ENCODE results near the gene RAD51B. TPM values are rescaled to one million over a fixed set of nuclear protein-coding genes. Genes with fewer than 3 reads are reported as not detected.

The RAD51B gene
- polyA plus RNA-seq, 1 experiment, result 6.6 TPM

- Histone ChIP-seq H3K9me3 (ENCODE audit: control insufficient read depth, insufficient read depth, low read length) (no peaks in the 10 kb centered on the region), H3K27ac (ENCODE audit: low read depth, low read length) (no peak overlapping the region), H3K4me3 (ENCODE audit: low read depth, low read length) (no peak overlapping the region), H3K27me3 (ENCODE audit: control insufficient read depth, insufficient read depth, low read length) (no peaks in the 10 kb centered on the region)
- no peak for DNase-seq (ENCODE audit: low read depth, low spot score)
- POLR2A ChIA-PET, result no interaction called here
- TF ChIP-seq CTCF (IDR thresholded peaks at IDR 0.05; ENCODE audit: low read depth, low read length), result no peak
- CTCF ChIA-PET, result no interaction called here
Measured at GRCh38 chr14:68708343-68708742, 888.8 kb downstream of the RAD51B start.

DNA sequence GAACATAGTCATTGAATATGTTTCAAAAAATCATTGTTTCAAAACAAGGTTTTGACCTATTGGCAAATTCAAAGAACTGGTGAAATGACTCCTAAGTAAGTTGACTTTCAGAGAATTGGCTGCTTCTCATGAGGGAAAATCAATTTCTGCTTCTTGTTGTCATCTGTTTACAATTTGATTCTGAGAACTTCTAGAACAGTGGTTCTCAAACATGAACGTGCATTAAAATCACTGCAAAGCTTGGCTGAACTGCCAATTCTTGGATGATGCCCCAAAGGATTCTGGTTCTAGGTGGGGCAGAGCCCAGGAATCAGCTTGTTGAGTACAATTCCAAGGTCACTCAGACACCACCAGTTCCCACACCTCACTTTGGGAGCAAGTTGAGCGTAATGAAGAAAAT is 889.4 kb downstream of the RAD51B start:
- no peak for DNase-seq (ENCODE audit: low read depth, low spot score)
- Histone ChIP-seq H3K27me3 (ENCODE audit: control insufficient read depth, insufficient read depth, low read length) (no peaks in the 10 kb centered on the region), H3K27ac (ENCODE audit: low read depth, low read length) (no peak overlapping the region), H3K9me3 (ENCODE audit: control insufficient read depth, insufficient read depth, low read length) (no peaks in the 10 kb centered on the region), H3K4me3 (ENCODE audit: low read depth, low read length) (no peak overlapping the region)
- TF ChIP-seq CTCF (IDR thresholded peaks at IDR 0.05; ENCODE audit: low read depth, low read length), result no peak
- ChIA-PET CTCF (no interaction called here), POLR2A (no interaction called here)

- Histone ChIP-seq H3K27ac (ENCODE audit: low read depth, low read length) (no peak overlapping the region), H3K9me3 (ENCODE audit: control insufficient read depth, insufficient read depth, low read length) (no peaks in the 10 kb centered on the region), H3K4me3 (ENCODE audit: low read depth, low read length) (no peak overlapping the region), H3K27me3 (ENCODE audit: control insufficient read depth, insufficient read depth, low read length) (no peaks in the 10 kb centered on the region)
- TF ChIP-seq CTCF (IDR thresholded peaks at IDR 0.05; ENCODE audit: low read depth, low read length), result no peak
- POLR2A ChIA-PET, result no interaction called here
- CTCF ChIA-PET, result no interaction called here
- DNase-seq (ENCODE audit: low read depth, low spot score), result no peak
Measured at GRCh38 chr14:68710776-68711175, 891.2 kb downstream of the RAD51B start.

DNA sequence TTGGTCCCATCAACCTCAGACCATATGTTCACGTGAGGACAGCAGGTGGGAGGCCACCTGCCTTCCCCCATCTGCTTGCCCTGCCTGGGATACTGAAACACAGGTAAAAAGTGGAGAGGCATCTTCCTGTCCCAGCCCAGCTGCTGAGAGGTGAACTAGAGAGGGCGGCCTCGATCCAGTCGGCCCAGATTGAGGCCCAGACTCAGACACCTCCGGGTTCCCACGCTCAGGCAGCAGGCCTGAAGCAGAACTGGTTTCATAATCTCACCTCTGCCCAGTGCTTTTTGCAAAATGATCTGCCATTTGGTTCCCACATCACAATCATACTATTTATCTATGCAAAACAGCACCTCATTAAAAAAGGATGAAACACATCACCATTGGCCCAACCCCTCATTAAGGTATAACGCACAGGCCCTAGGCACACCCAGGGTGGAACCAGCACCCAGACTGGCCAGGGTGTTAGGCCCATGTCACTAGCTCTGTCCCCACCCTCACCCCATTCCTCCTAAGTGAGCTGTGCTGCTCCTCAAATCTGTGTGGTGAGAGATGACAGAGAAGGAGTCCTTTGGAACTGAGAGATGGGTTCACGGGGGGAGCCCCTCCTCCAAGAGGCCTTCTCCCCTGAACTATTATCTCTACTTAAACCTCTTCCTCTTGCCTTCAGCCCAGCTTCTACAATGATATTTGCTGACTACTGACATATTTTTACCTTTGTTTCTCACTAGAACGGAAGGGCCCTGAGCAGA is 892.2 kb downstream of the RAD51B start:
- Histone ChIP-seq H3K27me3 (ENCODE audit: control insufficient read depth, insufficient read depth, low read length) (no peaks in the 10 kb centered on the region), H3K4me3 (ENCODE audit: low read depth, low read length) (no peak overlapping the region), H3K27ac (ENCODE audit: low read depth, low read length) (no peak overlapping the region), H3K9me3 (ENCODE audit: control insufficient read depth, insufficient read depth, low read length) (no peaks in the 10 kb centered on the region)
- ChIA-PET CTCF (interaction anchor here (0.6 kb wide), 1 partner anchor 80 kb away, joined by 3 read pairs; no protein-coding TSS in a partner anchor), POLR2A (no interaction called here)
- DNase-seq (ENCODE audit: low read depth, low spot score), result no peak
- TF ChIP-seq CTCF (IDR thresholded peaks at IDR 0.05; ENCODE audit: low read depth, low read length), result no peak

DNA sequence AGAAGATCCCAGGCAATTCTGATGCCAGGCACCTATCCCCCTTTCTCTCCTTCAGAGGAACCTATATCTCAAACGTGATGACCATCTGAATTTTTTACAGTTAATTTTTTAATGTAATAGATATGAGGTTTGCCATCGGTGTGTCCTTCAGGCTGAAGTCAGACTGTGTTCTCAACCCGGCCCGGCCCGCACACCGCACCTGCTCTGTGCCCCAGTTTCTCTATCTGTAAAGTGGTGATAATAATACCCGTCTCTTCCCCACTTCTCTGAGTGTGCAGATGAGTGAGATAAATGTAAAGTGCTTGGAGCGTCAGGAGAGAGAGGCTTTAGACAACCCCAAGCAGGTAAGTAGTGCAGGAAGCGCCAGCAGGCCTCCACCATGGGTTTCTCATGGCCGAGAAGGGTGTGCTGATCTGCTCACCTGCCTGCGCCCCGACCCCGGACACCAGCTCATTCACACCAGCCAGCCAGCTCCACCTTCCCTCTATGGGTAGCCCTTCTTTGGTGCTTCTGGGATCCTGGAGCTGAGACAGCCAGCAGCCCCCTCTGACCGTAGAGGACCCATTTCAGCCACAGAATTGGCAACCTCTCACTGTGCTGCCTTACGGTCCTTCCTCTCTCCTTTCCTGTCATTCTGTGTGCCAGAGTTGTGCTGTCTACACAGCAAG is 893.3 kb downstream of the RAD51B start:
- POLR2A ChIA-PET, result no interaction called here
- H3K27ac ChIP-seq (ENCODE audit: low read depth, low read length), result no peak overlapping the region
- no peaks in the 10 kb centered on the region for H3K9me3 ChIP-seq (ENCODE audit: control insufficient read depth, insufficient read depth, low read length)
- CTCF ChIA-PET, result no interaction called here
- H3K4me3 ChIP-seq (ENCODE audit: low read depth, low read length), result no peak overlapping the region
- TF ChIP-seq CTCF (IDR thresholded peaks at IDR 0.05; ENCODE audit: low read depth, low read length), result no peak
- H3K27me3 ChIP-seq (ENCODE audit: control insufficient read depth, insufficient read depth, low read length), result no peaks in the 10 kb centered on the region
- DNase-seq (ENCODE audit: low read depth, low spot score), result no peak

Measured in AG04450 (cell line).